Upper lobe of left lung (tissue), 4 donors: ENCODE data around the gene GDI1.

Experiments
- CTCF ChIP-seq, 6 experiments: fragments of 450-650 bp in 4 of 6; fragments of 200-600 bp in 2 of 6; sonication (generic) in 2 of 6; IDR thresholded peaks; one replicate each; pipeline ENCODE4 v1.5.1; 2016 to 2019; ENCODE audit warnings: antibody characterized with exemption in 6 of 6
- EP300 ChIP-seq, 4 donors: sonication (generic); formaldehyde crosslinking; IDR thresholded peaks; one replicate each; pipeline ENCODE4 v1.5.1; 2017; ENCODE audit warnings: antibody characterized with exemption in 4 of 4, control low read depth in 2 of 4
- POLR2A ChIP-seq, 4 donors: fragments of 450-650 bp; IDR thresholded peaks; one replicate each; pipeline ENCODE4 v1.5.1; 2016 to 2017; ENCODE audit warnings: antibody characterized with exemption in 4 of 4, mild to moderate bottlenecking in 2 of 4
- POLR2AphosphoS5 ChIP-seq, 2 donors: sonication (generic); formaldehyde crosslinking; IDR thresholded peaks; one replicate each; pipeline ENCODE4 v1.5.1; 2017; ENCODE audit warnings: antibody characterized with exemption in 2 of 2

GRCh38 chrX:154403858-154404257, 33.1 kb upstream of the GDI1 start:
- no peak for TF ChIP-seq CTCF (IDR thresholded peaks at IDR 0.05)
- no peak for TF ChIP-seq POLR2A (IDR thresholded peaks at IDR 0.05)
- TF ChIP-seq EP300 (IDR thresholded peaks at IDR 0.05): no peak
- TF ChIP-seq POLR2AphosphoS5 (IDR thresholded peaks at IDR 0.05): no peak
